NCI-H2029 treated with DMSO at 0.1 percent for 48 hours (cell line): ENCODE results near the gene ATP8B2.
A peak's percentile ranks its signal among the peaks of the same experiment; 100 is the strongest.
"Not testable (repeated sequence)": the region's sequence is repeated elsewhere in the genome, so short reads cannot be mapped to it uniquely, and the experiment has no call there.

Experiments
- DNase-seq: peaks from one replicate; lab custom pipeline; 2025; lab: John Stamatoyannopoulos, UW

The ATP8B2 gene

DNA sequence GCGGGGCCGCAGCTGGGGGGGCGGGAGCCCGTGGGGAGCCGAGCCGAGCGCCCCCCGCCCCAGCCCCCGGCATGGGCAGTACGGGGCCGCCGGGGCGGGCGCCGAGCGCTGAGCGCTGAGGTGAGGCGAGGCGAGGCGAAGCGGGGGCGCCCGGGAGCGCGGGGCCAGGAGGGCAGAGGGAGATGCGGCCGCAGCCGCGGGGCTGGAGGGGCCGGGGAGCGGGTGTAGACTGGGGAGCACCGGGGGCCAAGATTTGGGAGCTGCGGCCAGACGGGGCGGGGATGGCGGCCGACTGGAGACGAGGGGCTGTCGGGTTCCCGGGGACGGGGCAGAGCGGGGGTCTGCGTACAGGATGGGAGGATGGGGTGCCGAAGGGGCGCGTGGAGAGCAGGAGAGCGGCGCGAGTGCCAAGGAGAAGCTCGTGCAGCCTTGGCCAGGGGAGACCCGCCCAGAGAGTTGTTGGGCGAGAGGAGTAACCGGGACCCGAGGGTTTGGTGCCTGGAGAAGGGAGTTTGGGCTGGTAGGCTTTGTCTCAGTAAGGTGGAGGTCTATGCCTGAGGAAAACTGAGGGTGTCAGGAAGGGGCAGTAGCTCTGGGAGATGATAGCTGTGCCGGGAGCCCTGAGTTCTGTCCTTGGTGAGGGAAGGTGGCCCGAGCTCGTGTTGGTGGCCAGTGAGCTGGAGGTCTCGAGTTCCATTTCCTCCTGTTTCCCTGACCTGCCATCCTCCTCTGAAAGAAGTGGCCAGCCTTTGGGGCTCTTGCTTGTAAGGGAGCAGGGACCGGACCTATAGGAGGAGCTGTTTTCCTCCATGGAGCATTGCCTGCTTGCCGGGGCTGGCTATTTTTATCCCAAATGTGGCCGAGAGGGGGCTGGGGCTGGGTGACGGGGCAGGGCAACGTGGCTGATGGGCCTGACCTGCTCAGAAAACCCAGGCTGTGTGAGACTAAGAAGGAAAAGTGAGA is 539 bp downstream of the ATP8B2 start:
- no peak for DNase-seq

DNA sequence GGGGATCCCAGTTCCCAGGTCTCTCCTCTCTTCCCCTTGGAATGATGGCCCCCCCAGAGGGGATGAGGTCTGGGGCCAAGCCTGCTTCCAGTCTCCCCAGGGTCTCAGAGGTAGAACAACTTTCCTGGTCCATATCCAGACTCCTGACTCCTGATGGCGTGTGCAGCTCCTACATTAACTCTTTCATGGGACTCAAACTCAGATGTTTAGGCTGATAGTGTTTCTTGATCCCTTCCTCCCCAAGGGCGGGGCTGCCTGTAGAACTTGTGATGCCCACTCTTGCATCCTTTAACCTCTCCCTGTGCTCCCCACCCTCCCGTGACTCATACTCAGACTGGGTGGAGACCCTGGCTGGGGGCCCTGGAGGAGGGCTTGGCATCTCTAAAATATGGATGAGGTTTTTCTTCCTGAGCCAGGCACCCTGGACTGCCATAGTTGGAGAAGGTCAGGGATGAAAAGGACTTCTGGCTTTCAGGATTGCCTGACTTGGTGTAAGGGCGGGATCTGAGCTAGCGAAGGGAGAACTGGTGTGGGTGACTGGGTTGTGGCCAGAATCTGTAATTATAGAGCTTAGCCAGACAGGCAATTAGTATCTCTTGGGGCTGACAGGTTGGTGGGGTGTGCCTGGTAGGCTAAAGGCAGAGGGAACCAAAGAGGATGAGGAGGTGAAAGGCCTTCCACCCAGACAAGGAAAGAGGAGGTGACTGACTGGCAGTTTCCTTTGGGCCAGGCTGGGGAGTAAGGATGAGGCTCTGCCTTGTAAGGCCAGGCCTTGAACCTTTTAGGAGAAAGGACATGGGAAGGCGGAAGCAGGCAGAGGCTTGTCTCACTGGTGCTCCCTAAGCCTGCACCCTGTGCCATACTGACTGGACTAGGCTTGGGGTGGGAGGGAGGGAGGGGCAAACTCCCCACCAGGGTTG is 1.5 kb downstream of the ATP8B2 start:
- DNase-seq: no peak

DNA sequence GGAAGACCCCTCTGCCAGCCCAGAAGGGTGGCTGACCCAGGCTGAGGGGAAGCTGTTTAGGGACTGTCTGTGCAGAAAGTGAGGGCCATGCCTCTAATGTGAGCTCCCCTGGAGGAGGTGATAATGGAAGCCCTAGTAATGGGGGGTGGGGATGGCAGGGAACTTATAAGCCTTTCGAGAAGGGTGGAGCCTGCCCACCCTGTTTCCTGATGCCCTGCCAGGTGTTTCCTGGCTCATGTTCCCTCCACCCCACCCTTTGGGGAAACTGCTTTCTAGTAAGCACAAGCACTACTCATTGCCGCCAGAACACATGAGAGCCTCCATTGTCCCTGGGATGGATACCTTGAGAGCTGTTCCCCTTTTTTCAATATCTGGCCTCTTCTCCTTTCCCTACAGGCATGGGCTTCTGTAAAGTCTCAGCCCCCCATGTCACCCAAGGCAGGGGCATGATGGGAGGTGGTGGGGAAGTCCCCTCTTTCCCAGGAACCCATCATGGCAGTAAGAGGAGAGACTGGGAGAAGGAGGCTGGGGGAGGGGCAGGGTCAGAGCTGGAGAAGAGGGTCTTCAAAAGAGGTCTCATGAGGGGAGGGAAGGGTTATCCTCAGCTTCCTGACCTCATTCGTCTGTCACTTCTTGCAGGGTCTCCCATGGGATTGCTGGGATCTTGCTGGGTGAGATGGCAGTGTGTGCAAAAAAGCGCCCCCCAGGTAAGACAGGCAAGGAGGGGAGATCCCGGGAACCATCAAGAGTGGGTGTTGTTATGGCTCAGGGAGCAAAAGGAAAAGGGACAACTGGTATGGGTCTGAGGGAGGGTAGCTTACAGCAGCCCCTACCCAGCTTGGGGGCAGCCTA is 2.4 kb downstream of the ATP8B2 start:
- no peak for DNase-seq

DNA sequence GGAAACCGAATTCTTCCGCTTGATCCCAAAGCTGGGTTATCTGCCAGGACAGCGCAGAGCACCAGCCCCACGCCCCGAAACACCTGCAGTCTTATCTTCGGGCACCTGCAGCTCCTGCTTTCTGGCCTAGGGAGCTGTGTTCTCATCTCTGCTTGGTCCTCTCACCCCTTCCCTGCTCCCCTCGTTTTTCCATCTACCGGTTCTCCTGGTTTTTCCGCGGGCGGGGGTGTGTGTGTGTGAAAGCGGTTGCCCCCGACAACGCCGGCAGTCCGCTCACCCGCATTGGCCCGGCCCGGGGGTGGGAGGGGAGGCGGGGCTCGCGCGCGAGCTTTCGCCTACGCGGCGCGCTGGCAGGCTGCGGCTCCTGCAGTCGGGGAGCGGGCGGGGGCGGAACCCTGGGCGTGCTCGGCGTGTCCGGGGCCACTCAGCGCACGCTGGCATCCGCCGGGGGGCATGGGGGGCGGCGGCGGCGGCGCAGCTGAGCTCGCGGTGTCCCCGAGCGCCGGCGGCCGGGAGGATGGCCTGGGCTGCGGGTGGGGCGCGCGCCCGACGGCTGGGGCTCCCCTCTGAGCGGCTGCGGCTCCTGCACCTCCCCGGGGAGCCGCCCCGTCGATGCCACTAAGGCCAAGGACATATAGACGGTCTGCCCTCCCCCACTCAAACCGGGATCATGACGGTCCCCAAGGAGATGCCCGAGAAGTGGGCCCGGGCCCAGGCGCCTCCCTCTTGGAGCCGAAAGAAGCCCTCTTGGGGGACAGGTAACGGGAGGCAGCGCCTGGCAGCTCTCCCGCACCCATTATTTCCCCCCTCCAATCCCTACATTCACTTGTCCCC is 3.2 kb downstream of the ATP8B2 start:
- no peak for DNase-seq

DNA sequence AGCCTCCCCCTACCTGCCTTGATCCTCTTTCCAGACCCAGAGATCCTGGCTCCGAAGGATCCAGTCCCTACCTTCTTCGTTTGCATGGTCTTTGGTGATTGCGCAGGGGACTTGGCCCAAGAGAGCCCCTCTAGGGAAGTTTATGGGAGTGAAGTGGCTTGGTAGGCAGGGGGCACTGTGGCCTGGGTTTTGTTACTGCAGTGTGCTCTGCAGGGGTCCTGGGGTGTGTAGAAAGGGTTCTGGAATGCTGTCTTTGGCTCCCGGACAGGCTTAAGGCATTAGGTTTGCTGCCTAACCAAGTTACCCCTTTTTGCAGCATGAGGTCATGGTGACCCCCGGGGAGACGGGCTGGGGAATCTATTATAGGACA is 3.8 kb downstream of the ATP8B2 start:
- DNase-seq: no peak

DNA sequence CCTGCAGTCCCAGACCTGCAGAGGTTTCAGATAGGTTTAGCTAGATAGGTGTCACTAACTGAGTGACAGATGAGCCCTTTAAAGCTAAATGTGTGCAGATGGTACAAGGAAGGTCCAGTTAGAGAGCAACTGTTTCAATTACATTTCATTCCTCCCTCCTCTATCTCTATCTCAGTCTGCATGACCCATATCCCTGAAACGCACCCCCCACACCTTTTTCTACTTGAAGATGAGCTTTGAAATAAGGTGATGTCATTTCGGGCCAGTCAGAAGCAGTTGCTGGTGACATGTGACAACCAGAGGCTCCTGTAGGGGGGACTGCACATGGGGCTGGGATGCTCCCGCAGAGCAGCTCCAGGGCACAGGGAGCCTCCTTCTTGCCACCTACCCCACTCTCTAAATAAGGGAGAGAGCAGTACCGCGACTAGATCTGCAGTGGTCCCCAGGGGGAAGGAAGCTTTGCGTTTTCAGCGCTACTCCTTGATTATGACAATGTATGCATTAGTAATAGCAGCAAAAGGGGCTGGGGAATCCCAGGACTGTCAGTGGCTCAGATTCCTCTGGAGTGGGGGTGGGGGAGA is 4.3 kb downstream of the ATP8B2 start:
- DNase-seq: no peak

DNA sequence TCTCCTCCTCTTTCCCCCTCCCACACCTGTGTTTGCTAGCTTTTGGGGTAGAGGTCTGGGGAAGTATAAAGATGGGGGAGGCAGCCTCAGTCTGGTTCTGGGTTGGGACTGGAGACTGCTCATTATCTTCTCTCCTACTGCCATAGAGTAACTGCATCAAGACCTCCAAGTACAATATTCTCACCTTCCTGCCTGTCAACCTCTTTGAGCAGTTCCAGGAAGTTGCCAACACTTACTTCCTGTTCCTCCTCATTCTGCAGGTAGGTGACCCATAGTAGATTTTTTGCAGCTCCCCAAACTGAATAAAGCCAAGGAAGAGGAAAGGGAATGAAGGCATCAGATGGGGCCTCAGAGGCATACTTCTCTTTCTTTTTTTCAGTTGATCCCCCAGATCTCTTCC is 5.3 kb downstream of the ATP8B2 start:
- no peak for DNase-seq

DNA sequence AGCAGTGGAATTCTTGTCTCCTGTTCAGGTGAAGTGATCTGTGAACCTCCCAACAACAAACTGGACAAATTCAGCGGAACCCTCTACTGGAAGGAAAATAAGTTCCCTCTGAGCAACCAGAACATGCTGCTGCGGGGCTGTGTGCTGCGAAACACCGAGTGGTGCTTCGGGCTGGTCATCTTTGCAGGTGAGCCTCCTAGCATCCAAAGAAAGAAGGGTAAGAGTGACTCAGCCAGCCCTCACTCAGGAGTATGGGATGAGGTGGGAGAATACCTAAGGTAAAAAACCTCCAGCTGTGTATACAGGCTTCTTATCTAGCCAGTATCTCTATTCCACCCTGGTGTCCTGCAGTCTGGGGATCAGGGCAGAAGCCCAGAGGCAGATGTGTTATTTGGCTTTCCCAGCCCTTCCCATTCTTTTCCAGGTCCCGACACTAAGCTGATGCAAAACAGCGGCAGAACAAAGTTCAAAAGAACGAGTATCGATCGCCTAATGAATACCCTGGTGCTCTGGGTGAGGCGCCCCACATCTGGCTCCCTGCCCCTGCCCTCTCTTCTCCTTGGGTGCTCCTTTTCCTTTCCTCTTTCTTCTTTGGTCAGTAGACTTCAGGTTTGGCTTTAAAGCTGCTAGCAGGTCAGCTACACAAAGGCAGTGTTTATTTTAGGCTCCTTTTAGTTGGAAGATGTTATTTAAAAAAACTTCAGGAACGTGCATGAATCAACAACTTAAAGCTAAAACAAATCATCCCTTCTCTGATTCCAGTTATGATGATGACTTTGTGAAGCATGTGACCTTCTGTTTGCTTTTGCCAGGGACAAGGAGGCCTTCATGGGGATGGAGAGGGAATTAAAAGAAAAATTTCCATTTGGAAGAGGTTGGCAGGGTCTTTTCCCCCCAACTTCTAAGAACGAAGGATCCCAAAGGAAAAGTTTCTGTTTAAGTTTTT is 9.0 kb downstream of the ATP8B2 start:
- DNase-seq: no peak

DNA sequence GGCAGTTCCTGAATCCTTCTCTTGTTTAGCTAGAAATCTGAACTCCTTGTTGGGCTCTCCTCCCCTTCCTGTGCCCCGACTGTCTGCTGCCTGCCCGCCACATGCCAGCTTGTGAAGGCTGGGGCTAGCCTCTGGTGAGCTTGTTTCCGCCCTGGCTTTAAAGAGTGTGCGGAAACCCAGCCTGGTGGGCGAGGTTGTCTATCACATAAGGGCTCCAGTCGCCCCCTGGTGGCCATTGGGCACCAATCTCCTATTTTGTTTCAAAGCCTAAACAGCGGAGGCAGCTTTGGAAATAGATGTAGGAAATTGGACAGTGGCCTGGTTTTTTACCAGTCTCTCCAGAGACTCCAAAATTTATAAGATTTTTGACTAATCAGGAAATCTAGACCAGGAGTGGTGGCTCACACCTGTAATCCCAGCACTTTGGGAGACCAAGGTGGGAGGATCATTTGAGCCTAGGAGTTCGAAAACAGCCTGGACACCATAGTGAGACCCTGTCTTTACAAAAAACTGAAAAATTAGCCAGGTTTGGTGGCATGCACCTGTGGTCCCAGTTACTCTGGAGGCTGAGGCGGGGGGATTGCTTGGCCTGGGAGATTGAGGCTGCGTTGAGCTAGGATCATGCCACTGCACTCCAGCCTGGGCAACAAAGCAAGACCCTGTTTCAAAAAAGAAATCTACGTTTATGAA is 9.8 kb downstream of the ATP8B2 start:
- DNase-seq: peak; percentile 79

DNA sequence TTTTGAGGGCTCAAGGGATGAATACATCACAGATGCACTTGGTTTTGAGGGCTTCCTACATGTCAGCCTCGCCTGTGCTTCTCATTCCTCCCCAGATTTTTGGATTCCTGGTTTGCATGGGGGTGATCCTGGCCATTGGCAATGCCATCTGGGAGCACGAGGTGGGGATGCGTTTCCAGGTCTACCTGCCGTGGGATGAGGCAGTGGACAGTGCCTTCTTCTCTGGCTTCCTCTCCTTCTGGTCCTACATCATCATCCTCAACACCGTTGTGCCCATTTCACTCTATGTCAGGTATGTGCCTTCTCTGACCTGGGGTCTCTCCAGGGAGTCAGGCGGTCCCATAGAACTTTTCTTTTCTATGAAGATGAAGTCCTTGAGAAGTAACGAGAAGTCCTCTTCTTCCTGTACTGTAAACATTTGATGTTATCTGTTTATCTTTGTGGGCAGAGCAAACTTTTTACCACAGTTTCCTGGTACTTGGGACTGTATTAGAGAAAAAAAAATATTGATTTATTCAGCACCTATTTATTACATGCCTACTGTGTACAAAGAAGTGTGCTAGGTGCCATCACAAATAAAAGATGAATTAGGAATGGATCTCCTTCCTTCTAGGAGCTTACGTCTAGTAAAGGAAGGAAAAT is 12.0 kb downstream of the ATP8B2 start:
- DNase-seq: no peak

DNA sequence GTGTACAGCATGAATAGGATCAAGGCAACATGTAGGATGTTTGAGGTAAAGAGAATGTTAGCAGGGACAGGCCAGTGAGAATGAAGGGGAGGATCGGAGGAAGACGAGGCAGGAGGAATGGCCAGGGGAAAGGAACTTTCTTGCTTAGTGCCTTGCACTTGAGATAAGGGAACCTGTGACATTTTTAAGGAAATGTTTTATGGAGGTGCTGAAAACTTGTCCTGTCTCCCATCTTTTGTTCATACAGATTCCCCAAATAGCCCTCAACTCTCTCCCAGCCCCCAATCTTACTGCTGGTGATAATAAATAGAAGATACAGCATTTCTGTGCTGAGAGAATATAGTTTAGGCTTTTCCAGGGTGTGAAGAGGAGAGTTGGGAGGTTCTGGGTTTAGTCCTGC is 13.6 kb downstream of the ATP8B2 start:
- no peak for DNase-seq

DNA sequence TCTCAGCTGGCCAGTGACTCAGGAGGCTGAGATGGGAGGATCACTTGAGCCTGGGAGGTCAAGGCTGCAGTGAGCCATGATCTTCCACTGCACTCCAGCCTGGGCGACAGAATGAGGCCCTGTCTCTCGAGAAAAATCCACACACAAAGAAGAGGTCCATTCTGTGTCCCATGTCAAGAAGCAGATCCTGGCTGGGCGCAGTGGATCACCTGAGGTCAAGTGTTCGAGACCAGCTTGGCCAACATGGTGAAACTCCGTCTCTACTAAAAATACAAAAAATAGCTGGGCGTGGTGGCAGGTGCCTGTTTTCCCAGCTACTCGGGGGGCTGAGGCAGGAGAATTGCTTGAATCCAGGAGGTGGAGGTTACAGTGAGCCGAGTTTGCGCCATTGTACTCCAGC is 16.0 kb downstream of the ATP8B2 start:
- not testable (repeated sequence) for DNase-seq

DNA sequence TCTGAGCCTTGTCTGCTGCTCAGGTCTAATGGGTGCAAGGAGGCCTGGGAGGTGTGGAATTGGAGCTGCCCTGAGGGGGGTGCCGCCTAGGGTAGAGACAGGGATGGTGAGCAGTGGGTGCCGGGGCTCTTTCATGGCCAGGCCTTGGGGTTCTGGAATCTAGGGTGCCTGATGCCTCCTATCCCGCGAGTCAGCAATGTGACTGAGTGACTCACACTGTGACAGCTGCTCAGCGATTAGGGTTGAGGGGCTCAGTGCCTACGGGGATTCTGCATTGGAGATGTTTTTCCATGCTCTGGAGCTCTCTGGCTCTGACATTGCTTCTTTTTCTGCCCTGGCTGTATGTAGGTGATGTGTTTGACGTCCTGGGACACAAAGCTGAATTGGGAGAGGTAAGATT is 16.8 kb downstream of the ATP8B2 start:
- DNase-seq: no peak

DNA sequence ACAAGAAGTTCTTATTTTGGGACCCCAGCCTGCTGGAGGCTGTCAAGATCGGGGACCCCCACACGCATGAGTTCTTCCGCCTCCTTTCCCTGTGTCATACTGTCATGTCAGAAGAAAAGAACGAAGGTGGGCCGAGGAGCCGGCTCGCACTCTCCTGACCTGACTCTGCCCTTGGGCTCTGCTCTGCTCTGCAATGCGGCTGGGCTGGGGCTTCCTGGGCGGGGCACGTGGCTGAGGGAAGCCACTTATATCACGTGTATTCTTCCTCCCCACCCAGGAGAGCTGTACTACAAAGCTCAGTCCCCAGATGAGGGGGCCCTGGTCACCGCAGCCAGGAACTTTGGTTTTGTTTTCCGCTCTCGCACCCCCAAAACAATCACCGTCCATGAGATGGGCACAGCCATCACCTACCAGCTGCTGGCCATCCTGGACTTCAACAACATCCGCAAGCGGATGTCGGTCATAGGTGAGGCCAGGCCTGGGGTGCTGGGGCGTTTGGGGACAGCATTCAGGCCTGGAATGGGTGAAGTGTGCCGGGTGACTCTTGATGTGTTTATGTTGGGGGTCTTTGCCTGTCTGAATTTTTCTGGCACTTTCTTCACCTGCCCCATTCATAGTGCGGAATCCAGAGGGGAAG is 17.6 kb downstream of the ATP8B2 start:
- DNase-seq: no peak

DNA sequence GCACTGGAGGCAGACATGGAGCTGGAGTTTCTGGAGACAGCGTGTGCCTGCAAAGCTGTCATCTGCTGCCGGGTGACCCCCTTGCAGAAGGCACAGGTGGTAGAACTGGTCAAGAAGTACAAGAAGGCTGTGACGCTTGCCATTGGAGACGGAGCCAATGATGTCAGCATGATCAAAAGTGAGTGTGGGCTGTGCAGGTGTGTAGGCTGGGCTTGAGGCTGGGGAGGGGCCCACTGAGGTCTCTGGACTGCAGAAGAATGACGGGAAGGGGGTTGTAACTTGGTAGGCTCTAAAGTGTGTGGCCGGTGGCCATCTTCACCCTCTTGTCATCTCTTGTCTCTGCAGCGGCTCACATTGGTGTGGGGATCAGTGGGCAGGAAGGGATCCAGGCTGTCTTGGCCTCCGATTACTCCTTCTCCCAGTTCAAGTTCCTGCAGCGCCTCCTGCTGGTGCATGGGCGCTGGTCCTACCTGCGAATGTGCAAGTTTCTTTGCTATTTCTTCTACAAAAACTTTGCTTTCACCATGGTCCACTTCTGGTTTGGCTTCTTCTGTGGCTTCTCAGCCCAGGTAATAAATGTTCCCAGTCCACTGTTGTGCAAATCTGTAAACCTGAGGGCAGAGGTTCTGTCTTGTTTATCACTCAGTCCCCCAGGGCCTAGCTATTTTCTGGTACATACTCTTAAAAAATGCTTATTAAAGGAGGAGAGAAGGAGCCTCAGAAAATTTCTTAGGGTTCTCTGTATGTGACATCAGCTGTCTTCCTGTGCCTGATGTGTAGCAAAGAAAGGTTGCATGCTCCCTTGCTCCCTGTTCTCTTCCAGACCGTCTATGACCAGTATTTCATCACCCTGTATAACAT is 19.9 kb downstream of the ATP8B2 start:
- DNase-seq: no peak

DNA sequence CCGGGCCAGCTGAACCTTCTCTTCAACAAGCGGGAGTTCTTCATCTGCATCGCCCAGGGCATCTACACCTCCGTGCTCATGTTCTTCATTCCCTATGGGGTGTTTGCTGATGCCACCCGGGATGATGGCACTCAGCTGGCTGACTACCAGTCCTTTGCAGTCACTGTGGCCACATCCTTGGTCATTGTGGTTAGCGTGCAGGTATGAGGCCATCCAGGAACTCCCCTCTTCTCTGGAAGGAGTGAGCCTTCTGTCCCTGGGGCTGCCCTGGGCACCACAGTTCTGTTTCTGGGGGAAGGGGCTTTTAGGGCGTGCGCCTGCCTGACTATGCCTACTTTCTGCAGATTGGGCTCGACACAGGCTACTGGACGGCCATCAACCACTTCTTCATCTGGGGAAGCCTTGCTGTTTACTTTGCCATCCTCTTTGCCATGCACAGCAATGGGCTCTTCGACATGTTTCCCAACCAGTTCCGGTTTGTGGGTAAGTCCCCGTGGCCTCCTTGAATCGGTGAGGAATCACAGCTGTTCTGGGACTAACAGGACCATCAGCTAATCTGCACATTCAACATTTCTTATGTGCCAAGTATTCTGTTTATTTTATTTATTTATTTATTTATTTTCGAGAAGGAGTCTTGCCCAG is 21.1 kb downstream of the ATP8B2 start:
- DNase-seq: no peak
